Tibial nerve (tissue), 3 donors: ENCODE measurements around the gene GLRB.

Experiments used
- CTCF ChIP-seq, 5 experiments: fragments of 200-600 bp in 3 of 5; fragments of 450-650 bp in 2 of 5; sonication (generic) in 3 of 5; IDR thresholded peaks; one replicate each; pipeline ENCODE4 v1.5.1; 2016 to 2019; ENCODE audit warnings: antibody characterized with exemption in 5 of 5, mild to moderate bottlenecking in 3 of 5, moderate library complexity in 2 of 5
- POLR2A ChIP-seq, 2 donors: fragments of 450-650 bp; IDR thresholded peaks; one replicate each; pipeline ENCODE4 v1.6.1; 2017; ENCODE audit warnings: antibody characterized with exemption in 2 of 2, mild to moderate bottlenecking in 2 of 2, moderate library complexity in 2 of 2

GRCh38 chr4:157075401-157075800, 549 bp upstream of the GLRB start:
- no peak for TF ChIP-seq CTCF (IDR thresholded peaks at IDR 0.05)
- no peak for TF ChIP-seq POLR2A (IDR thresholded peaks at IDR 0.05)
